Coronary artery (tissue), 2 donors: Measurements from ENCODE around the gene NIPSNAP3A.
"Not testable (repeated sequence)": the region's sequence is repeated elsewhere in the genome, so short reads cannot be mapped to it uniquely, and the experiment has no call there.

Experiments used
- DNase-seq: peaks from one replicate; pipeline ENCODE4 v3.0.0-alpha.2; 2017; ENCODE audit warnings: low spot score
- H3K27ac ChIP-seq, 2 donors: fragments of 200-600 bp; sonication (generic); one replicate each; pipeline ENCODE4 v1.5.1; 2016 to 2019
- H3K4me3 ChIP-seq: fragments of 200-600 bp; sonication (generic); 2 replicates; pipeline ENCODE4 v1.5.1; 2016; ENCODE audit warnings: mild to moderate bottlenecking, moderate library complexity
- CTCF ChIP-seq: fragments of 200-600 bp; sonication (generic); IDR thresholded peaks from one replicate; pipeline ENCODE4 v1.5.1; 2019; ENCODE audit warnings: antibody characterized with exemption

The NIPSNAP3A gene

DNA sequence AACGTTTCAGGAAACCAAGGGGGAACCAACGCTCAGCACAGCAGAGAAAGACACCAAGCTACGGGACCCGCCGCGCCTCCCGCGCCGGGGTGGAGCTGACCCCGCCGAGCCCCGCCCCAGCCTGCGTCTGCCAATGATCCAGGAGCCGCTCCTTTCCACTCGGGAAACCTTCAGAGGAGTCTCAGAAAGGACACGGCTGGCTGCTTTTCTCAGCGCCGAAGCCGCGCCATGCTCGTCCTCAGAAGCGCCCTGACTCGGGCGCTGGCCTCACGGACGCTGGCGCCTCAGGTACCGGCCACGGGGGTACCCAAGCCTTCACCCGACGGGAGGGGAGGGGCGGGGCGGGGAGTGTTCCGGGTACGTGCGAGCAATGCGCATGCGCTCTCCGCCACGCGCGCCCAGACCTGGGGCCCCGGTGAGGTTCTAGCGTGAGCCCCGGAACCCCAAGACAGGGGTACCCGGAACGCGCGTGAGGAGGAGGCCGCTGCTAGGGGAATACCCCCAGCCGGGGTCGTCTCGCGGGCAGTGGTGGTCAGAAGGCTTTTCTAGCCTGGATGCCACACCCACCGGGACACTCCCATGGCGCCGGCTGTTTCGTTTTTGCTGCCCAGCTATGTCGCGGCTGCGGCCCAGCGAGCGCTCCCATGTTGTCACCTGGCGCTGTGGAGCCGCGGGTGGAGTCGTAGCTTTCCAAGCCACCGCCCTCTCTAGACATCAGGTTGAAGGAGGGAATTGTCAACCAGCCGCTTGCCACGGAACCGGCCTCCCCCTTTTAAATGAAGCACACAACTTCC, at the start of gene NIPSNAP3A:
Gene NIPSNAP3A (plus strand): TSS at position 119 of the 794 bp plus-strand sequence. CDS start 110 bp downstream, at position 229.
- no peak for TF ChIP-seq CTCF
- DNase-seq, result peak; percentile 92
- peak within 1 kb of the TSS; percentile 91 for H3K4me3 ChIP-seq
- H3K27ac ChIP-seq, result peak within 1 kb of the TSS; percentile 93 to 97

DNA sequence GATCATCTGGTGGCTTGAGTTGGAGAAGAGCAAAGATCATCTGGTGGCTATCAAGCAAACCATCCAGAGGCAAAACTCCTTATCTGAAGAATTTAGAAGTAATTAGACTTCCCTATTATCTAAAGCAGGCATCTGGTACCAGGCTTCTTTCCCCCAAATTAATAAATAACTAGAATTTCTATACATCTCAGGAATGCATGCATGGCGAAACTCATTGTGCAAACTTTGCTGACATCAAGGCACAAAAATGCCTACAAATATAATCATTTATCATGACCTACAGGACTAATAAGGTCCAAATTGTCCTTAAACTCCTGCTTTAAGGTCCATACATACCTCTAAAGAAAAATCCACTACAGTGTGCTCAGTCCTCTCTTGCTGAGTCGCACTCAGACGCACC, 47.2 kb upstream of the NIPSNAP3A start:
- Histone ChIP-seq H3K4me3 (no peak overlapping the region), H3K27ac (no peak overlapping the region)
- DNase-seq, result no peak
- TF ChIP-seq CTCF, result no peak

- not testable (repeated sequence) for H3K27ac ChIP-seq, H3K4me3 ChIP-seq, DNase-seq
These were observed 38.7 kb upstream of the NIPSNAP3A start for GRCh38 chr9:104708737-104709136.

DNA sequence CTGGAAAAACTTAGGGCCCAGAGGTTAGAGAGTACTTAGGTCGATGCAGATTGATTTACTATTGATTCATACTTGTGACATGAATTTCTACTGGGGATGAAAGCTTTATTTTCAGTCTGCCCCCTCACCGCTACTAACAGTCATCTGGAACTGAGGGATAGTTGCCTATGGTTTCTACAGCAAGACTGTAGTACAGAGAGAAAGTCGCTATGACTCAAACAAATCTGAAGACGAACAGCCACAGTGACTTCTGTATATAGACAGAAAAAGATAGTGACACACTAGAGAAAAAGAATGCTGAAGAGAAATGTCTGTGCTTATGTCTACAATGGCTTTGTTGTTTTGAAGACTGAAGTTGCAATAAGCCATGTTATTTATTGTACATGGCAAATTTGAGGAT, 35.9 kb upstream of the NIPSNAP3A start:
- H3K4me3 ChIP-seq, result no peak overlapping the region
- DNase-seq, result no peak
- H3K27ac ChIP-seq, result no peak overlapping the region
- no peak for TF ChIP-seq CTCF

DNA sequence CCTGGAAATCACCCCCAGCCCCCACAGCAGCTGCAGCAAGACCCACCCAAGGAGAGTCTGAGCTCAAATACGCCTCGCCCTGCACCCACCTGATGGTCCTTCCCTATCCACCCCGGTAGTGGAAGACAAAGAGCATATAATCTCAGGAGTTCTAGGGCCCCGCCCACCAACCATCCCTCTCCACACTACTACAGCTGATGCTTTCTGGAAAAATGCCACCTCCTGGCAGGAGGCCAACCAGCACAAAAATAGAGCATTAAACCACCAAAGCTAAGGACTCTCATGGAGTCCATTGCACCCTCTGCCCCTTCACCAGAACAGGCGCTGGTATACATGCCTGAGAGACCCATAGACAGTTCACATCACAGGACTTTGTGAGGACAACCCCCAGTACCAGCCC, 22.5 kb upstream of the NIPSNAP3A start:
- TF ChIP-seq CTCF, result no peak
- no peak for DNase-seq

DNA sequence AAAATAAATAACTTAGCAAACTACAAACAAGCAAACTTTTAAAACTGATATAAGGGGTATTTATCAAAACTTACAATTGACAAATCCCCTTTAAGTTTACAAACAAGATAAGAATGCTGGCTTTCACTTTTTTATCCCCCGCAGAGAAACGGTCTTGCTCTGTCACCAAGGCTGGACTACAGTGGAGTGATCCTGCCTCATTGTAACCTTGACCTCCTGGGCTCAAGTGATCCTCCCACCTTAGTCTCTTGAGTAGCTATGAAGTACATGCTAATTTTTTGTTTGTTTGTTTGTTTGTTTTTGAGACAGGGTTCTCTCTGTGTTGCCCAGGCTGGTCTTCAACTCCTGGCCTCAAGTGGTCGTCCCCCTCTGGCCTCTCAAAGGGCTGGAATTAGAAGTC, 9.0 kb upstream of the NIPSNAP3A start:
- no peak for TF ChIP-seq CTCF
- no peak overlapping the region for H3K4me3 ChIP-seq
- no peak overlapping the region for H3K27ac ChIP-seq
- DNase-seq, result no peak

More for the DNA sequence above, 22.5 kb upstream of the NIPSNAP3A start:
- no peak overlapping the region for H3K4me3 ChIP-seq
- H3K27ac ChIP-seq, result no peak overlapping the region

- Histone ChIP-seq H3K4me3 (no peak overlapping the region), H3K27ac (no peak overlapping the region)
- DNase-seq, result no peak
- no peak for TF ChIP-seq CTCF
These were observed 6.9 kb upstream of the NIPSNAP3A start for GRCh38 chr9:104740621-104741020.
